NCI-H524 (cell line): ENCODE measurements around the gene RAP1GAP2.
"Not testable (repeated sequence)": the region's sequence is repeated elsewhere in the genome, so short reads cannot be mapped to it uniquely, and the experiment has no call there.

ENCODE experiments used
- DNase-seq, 2 experiments: peaks; one replicate each; lab custom pipeline; 2025; lab: John Stamatoyannopoulos, UW

The RAP1GAP2 gene

DNA sequence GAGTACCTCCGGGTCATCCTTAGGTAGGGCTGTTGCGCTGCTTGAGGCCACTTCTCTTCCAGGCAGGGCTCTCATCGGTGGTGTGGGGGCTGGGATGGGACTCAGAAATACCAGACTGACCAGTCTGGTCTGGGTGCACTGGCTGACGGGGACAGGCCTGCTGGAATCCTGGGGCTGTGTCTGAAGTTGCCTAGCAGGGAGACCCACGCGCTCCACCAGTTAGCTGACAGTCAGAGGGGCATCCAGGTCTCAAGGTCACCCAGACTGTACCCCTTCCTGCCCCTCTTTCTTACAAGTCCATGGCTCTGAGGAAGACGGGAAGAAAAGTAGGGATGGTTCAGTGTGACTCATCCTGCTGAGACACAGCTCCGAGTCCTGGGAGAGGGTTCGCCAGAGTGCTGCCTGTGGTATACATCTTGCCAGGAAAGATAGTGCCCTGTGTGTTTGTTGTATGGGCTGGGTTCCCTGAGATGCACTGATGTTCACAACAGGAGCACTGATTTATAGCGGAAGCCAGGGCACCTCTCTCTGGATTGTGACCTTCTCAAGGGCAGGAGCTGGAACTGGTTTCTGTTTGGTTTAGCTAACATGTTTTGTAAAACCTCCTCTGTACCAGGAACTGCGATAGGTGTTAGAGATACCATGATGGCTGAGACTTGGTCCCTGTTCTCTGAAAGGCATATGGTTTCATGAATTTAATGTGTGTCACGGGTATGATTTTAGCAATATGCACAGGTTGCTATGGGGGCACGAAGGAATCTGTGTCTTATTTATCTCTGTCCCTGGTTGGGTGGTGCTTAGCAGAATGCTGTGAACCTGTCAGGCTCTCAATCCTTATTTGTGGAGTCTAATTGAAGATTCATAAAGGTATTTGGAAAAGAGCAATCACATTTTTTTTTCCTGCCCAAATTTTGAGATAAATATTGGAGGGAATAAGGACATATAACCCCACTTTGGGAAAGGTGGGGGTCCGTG is 169.7 kb downstream of the RAP1GAP2 start:
- no peak for DNase-seq

DNA sequence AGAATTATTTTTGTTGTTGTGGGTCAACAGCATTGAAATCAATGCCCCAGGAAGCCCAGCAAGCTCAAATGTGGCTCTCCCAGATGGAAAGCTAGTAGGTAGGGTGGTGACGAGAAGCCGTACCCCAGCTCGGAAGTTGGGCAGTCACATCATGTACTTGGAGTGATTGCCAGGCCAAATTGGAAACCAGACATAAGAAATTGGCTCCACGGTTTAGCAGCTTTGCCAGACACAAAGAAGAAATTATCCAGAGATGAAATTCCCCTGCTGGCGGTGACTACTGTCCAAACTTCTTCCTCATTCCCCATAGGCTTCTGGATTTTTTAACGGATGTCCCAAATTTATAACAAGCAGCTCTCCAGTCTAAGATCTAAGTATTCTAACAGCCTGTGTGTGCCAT is 171.3 kb downstream of the RAP1GAP2 start:
- no peak for DNase-seq

DNA sequence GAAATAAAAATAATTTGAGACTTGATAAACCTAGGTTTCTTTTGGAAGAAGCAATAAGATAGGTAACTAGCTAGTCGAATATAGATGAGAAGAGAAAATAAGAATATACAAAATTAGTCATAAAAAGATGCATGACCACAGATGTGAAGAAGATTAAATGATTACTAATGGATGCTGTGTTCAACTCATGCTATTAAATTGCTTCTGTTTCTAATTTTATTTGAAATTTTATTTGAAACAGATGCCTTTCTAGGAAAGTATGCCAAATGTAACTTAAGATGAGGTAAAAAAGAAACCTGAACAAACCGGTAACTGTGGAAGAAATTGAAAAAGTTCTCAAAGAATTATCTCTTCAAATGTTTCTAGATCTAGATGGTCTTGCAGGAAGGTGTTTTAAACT is 175.6 kb downstream of the RAP1GAP2 start:
- DNase-seq: no peak

DNA sequence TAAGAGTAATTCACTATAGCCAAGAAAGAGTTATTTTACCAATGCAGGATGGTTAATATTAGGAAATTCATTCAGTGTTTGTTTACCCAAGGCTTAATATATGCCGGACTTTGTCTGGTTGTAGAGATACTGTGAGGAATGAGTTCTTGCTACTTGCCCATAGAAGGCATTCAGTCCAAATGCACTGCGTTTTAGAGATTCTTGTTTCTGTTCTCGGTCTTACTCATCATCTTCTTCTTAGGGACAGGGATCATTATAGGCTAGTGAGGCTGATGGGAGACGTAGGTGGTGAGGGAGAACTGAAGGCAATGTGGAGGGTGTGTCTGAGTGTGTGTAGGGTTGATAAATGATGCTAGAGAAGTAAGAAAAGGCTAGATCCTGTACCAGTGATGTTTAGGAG is 176.5 kb downstream of the RAP1GAP2 start:
- no peak for DNase-seq

DNA sequence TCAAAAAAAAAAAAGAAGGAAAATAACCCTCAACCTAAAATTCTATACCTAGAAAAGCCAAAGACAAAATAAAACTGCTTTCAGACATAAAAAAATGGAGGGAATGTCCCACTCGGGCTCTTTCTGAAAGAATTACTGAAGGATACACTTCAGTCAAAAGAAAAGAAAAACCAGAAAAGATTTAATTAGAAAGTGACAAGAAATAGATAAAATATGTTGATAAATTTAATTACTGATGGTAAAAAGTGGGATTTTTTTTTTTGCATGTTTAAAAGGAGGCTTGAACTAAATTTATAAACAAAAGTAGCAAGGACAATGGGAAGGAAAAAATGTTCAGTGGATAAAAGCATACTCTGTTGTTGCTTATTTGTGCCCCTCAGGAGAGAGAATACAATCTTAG is 178.1 kb downstream of the RAP1GAP2 start:
- no peak for DNase-seq

DNA sequence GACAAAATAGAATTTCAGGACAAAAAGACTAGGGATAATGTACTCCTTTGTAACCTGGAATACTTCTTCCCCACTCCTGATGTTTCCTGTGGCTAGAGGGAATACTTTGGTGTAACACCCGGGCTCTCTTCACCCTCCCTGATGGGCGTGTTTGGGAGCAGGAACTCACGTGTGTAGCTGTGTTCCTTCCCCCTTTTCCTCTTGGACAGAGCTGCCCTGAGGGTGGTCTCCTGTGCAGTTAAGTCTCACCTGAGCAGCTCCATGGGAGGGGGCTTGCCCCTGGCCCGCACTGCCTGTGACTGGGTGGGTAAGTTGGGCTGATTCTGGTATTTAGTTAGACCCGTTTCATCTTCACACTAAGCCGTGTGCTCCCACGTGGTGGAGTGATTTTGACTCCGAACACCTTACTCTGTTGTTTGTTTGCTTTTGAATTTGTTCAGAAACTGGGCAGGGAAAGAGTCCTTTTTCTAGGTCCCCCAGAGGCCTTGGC is 179.3 kb downstream of the RAP1GAP2 start:
- peak; percentile 68 to 75 for DNase-seq

DNA sequence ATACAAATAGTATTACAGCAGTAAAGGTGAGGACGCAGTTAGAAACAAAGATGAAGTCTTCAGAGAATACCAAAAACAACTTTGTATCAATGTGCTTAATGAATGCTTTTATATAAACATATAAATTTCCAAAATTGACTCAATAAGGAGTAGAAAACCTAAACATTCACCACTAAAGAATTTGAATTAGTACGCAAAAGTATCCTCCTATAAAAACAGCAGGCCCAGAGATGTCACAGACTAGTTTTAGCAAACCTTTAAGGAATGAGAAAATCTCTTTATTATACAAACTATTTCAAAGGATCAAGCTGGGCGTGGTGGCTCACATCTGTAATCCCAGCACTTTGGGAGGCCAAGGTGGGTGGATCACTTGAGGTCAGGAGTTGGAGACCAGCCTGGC is 180.9 kb downstream of the RAP1GAP2 start:
- no peak for DNase-seq

DNA sequence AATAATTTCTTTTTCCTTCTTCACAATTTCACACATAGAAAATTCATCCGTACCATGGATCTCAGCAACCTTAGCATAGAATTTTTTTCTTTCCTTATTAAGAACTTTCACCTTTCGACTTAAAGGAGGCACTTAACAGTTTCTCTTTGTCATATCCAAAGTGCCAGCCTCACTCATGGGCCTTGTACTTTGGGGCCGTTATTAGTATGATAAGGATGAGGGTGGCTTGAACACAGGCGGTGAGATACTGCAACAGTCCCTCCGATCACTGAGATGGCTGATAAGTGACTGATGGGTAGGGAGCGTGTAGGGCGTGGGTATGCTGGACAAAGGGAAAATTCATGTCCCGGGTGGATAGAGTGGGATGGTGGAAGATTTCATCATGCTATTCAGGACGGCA is 181.9 kb downstream of the RAP1GAP2 start:
- DNase-seq: no peak

DNA sequence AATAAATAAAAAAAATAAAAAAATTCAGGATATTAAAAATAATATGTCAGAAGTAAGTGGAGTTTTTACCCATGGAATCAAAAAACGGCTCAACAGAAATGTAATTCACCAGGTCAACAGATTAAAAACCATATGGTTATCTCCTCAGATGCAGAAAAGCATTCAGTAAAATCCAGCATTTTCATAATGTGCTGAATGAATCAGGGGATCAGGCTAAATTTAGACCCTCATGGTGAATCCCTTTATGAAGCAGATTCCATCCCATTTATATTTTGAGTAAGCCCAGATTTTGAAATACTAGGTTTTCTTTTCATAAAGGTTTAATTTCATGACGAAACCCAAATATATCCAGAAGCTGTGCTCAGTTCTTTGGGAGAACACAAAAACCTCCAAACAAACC is 182.8 kb downstream of the RAP1GAP2 start:
- no peak for DNase-seq

DNA sequence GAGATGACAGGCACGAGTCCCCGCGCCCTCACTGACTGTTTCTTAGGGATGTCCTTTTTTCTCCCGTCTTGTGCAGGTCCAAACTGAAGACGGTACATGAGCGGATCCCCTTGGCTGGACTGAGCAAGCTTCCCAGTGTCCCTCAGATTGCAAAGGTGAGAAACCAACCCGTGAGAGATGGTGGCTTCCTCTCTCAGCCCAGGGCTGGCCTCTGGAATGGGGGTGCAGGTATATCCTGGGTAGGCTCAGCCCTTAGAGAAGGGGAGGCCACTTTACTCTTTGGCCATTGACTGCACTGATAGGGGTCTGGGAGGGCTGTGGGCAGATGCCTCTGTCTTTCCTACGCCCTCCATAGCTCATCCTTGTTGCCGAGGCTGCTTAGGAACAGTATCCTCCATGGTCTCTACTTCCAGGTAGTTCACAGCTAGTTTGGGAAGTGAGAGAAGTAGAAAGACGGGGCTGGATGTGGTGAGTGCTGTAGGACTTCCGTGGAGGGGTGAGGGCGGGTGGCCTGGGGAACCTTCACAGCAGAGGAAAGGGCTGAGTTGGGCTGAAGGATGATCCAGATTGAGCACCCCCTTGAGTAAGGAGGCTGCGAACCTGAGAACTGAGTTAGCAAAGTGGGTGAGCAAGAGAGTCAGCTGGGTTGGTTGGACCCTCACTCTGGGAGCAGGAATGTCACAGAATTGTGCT is 184.1 kb downstream of the RAP1GAP2 start:
- DNase-seq: no peak

DNA sequence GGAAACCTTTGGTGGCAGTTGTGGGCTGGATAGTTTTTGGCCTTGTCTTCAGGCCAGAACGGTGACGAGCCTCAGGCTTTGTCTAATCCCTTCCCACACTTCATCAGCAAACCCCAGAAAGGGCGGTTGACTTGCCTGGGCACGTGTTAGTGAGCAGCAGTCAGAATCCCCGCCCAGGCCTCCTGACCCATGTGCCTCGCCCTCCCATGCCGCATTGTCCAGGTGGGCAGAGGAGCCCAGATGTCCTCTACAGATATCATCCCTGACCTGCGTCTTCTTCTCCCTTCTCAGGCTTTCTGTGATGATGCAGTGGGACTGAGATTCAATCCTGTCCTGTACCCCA is 184.6 kb downstream of the RAP1GAP2 start:
- DNase-seq: no peak

DNA sequence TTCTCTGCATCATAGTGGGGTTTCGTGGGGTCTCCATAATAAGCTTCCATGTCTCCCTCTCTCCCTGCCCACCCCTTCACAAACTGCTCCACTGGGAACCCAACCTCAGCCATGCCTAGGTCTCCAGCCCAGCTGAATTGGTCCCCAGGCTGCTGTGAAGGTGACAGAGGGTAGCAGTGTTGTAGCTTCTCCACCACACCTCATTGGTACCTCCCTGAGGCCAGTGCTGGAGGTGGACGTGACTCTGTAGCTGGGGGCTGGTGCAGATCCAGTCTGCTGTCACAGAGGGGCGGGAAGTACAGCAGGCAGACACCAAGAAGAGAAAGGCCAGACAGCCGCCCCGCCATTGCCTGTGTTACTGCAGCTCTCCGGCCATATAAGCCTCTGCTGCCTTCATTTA is 185.1 kb downstream of the RAP1GAP2 start:
- DNase-seq: no peak

DNA sequence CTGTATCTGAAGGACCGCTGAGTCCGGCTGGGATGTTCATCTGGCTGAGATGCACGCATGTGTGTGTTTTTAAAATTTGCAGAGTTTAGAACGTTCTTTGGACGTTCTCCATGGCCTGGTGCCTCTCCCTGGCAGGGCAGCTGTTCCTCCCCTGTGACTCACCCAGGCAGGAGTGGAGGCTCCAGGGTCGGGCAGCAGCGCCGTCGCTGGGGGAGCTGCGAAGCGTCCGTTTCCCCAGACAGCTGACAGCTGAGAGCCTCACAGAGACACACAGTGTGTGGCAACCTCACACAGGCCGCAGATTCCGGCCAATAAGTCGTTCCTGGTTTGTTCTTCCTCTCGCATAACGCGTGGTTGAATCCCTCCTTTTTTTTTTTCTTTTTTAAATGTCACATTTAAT is 186.6 kb downstream of the RAP1GAP2 start:
- no peak for DNase-seq

DNA sequence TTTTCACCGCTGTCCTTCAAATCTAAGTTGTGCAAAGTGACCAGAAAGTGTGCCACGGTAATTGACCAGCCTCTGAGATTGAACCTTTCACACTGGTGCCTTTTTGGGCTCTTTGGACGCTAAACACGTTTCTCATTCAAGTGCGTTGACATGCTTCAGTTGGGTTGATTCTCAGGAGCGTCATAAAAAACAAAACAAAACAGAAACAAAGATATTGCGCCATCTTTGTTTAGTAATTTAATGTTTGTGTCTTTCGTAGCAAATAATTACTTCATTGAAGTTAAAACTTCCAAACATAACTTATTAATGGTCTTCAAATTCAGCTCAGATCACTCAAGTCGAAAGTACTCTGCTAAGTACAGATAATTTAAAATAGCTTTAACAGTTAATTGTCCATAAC is 187.0 kb downstream of the RAP1GAP2 start:
- no peak for DNase-seq

DNA sequence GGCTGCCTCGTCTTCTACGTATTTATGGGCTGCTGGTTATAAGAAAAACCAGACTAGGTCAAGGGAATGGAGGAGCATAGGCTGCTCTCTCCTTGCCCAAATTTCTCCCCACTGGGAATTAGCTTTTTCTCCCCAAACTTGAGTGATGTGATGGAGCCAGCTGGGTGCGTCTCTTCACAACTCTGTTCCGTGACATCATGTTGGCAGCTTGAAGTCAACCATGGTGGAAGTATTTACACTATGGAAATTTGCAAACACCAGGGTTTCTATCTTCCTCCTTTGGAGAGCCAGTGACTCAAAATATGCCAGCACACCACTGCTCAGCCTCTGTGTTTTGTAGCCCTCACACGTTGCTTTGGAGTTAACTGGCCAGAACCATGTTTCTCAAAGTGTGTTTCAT is 189.1 kb downstream of the RAP1GAP2 start:
- DNase-seq: no peak

DNA sequence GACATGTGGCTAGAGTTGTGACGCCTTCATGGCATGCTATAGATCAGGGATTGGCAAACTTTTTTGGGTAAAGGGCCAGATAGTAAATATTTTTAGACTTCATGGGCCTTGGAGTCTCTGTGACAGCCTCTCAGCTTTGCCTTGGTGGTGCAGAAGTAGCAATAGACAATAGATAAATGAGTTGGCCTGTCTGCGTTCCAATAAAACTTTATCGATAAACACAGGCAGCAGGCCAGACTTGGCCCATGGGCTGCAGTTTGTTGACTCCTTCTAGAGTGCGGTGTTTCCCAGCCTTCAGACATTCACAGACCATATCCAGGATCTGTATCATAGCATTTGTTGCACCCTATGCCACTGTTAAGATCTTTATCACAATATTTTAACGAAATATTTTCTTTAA is 190.7 kb downstream of the RAP1GAP2 start:
- no peak for DNase-seq

DNA sequence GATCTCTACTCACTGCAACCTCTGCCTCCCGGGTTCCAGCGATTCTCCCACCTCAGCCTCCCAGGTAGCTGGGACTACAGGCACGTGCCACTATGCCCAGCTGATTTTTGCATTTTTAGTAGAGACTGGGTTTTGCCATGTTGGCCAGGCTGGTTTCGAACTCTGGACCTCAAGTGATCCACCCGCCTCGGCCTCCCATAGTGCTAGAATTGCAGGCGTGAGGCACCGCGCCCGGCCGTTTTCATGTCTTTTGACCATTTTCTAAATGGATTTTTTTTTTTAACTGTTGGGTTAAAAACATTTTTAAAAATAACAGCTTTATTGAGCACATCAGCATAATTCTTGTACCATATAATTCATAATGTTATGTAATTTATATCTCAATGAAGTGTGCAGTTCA is 193.2 kb downstream of the RAP1GAP2 start:
- not testable (repeated sequence) for DNase-seq

DNA sequence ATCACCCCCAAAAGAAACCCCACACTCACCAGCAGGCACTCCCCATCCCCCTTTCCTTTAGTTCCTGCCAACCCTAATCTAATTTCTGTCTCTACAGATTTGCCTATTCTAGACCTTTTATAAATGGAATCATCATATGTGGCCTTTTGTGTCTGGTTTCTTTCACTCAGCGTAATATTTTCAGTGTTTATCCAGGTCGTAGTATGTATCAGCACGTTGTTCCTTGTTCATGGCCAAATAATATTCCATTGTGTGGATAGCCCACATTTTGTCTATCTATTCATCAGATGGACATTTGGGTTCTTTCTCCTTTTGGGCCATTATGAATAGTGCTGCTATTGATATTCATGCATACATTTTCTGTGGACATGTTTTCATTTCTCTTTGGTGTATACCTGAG is 193.6 kb downstream of the RAP1GAP2 start:
- no peak for DNase-seq

DNA sequence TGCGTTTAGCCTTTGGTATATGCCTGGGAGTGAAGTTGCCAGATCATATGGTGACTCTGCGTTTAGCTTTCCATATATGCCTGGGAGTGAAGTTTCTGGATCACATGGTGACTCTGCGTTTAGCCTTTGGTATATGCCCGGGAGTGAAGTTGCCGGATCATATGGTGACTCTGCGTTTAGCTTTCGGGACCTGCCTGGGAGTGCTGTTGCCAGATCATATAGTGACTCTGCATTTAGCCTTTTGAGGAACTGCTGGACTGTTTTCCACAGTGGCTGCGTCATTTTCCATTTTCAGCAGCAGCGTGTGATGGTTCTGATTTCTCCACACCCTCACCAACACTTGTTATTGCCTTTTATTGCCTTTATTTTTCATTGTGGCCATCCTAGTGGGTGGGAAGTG is 194.2 kb downstream of the RAP1GAP2 start:
- no peak for DNase-seq

DNA sequence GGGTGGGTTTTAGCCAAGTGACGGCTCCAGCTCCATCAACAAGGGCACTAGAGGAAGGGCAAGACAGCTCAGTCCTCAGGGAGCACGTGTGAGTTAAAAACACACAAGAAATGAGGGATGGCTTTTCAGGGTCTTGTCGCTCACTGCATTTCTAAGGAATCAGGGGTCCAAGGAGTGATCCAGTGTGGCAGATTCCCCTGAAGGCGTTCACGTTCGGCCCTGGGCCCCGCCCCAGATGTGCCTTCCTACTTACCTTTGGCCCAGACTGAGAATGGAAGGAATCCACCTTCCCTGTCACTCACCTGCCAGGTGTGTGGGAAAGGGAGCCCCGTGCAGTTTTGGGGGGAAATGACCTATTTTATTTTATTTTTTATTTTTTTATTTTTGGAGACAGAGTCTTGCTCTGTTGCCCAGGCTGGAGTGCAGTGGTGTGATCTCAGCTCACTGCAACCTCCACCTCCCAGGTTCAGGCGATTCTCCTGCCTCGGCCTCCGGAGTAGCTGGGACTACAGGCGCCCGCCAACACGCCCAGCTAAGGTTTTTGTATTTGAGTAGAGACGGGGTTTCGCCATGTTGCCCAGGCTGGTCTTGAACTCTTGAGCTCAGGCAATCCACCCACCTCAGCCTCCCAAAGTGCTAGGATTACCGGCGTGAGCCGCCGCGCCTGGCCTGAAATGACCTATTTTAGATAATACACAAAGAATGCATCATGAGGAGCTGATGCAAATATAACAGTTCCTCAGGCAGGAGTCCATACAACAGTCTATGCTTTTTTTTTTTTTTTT is 195.3 kb downstream of the RAP1GAP2 start:
- not testable (repeated sequence) for DNase-seq

DNA sequence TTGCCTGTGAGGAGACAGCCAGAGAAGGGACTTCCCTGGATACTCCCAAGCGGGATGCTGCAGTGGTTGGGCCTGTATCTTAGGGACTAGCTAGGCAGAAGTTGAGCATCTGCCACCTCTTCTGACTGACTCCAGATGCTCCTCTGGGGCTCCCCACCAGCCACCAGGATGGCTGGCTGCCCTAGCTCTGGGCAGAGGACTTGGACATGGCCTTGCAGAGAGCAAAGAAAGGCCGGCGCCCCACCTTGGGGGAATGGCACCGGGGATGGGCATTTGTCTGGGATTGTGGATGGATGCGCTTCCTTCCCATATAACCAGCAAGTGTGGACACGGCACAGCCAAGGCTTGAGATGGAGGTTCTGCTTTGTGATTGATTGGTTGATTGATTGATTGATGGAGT is 198.2 kb downstream of the RAP1GAP2 start:
- no peak for DNase-seq

DNA sequence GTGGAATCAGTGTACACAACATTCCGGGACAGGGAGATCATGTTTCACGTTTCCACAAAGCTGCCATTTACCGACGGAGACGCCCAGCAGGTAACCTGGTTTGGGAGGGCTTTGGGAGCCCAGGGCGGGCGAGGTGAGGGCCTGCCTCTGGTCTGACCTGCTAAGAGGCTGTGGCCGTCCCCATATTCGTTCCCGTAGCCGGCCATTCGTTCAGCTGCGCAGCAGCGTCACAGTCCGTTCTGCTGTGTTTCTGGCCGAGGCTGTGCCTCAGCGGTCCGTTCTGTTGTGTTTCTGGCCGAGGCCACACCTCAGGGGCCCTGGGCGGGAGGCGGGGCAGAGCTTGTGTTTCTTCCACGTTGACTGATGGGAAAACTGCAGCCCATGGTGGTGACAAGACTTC is 199.1 kb downstream of the RAP1GAP2 start:
- no peak for DNase-seq
